ENCODE measurements around the gene RBM6. TPM values are rescaled to one million over a fixed set of nuclear protein-coding genes. Genes with fewer than 3 reads are reported as not detected.
"Not testable (repeated sequence)": the region's sequence is repeated elsewhere in the genome, so short reads cannot be mapped to it uniquely, and the experiment has no call there.

RBM6 gene
- total RNA-seq (2014; rRNA removed; shearing (Covaris generic)) = 41.7 and 68.2 TPM in 2 replicates

DNA sequence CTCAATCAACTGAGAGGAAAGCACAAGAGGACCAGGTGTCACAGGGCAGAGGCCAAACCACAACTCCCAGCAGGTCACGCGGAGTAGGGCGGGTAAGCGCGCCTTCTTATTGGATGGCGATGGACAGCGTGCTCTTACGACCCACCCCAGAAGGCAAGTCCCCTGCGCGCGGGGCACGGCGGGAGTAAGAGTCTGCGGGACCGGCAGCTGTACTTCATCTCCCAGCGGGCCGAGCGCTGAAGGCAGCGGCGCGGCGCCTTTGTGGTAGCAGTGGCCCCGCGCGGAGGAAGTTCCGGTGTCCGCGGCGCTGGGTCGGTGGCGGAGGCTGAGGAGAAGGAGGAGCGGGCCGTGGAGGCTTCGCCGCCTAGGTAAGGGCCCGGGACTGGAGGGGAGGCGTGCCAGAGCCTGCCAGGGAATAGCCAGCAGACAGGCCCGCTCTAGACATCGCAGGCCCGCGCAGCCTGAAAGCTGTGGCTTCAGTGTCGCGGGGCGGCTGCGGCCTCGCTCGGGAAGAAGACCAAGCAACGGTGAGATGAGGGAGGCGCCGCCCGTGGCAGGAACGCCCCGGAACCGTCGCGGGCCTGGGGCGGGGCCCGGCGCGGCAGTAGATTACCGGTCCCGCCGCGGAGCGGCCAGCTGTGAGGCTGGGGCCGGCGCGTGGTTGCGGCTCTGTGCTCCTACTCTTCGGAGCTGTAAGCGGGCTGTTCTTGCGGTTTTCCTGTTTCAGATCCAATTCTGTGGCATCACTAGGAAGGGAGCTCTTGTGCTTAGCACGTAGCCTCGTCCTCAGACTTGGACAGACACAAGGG lies at the start of gene RBM6:
TSS of gene RBM6 (plus strand) at position 293 of the 809 bp plus-strand sequence. CDS start 22,492 bp downstream, outside the sequence.
- peak; percentile 97 for DNase-seq (ENCODE audit: low read depth)

GRCh38 chr3:49895791-49896190 lies 44.2 kb upstream of the RBM6 start:
- DNase-seq (ENCODE audit: low read depth) = no peak

DNA sequence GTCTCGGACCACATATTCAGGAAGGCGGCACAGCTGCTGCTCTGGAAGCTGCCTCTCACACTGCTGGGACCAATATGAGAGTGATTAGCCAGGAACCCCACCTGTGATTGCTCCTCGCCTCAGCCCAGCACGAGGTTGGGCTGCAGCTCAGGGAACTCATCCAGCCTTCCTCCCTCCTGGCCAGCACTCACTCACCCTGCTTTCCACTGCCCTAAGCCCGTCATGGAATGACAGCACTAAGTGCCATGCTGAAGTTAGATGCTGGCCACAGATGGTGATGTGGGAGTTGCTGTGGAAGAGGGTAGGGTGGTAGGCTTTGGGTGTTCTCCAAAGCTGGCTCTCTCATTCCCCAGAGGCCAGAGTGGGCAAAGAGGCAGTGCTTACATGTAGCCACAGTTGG lies 43.6 kb upstream of the RBM6 start:
- no peak for DNase-seq (ENCODE audit: low read depth)

DNA sequence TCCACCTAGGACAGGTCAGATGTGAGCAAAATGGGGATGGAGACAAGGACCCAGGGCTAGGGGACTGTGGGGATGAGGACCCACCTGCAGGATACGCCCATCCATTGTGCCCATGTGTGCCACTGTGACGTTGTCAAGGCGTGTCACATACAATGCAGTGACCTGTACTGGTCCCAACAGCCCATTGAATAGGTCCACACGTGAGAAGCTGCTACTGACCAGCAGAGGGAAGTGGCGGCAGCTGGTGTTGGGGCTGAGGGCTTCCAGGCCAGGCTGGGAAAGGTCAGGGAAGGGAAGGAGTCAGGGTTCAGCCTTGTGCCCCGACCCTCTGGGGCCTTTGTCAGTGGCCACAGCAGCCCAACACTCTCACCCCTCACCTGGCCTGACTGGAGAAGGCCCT lies 41.0 kb upstream of the RBM6 start:
- no peak for DNase-seq (ENCODE audit: low read depth)

GRCh38 chr3:49899815-49900214 lies 40.1 kb upstream of the RBM6 start:
- DNase-seq (ENCODE audit: low read depth) = no peak

- DNase-seq (ENCODE audit: low read depth) = peak; percentile 81
Observed at GRCh38 chr3:49900491-49901153, 39.3 kb upstream of the RBM6 start.

DNA sequence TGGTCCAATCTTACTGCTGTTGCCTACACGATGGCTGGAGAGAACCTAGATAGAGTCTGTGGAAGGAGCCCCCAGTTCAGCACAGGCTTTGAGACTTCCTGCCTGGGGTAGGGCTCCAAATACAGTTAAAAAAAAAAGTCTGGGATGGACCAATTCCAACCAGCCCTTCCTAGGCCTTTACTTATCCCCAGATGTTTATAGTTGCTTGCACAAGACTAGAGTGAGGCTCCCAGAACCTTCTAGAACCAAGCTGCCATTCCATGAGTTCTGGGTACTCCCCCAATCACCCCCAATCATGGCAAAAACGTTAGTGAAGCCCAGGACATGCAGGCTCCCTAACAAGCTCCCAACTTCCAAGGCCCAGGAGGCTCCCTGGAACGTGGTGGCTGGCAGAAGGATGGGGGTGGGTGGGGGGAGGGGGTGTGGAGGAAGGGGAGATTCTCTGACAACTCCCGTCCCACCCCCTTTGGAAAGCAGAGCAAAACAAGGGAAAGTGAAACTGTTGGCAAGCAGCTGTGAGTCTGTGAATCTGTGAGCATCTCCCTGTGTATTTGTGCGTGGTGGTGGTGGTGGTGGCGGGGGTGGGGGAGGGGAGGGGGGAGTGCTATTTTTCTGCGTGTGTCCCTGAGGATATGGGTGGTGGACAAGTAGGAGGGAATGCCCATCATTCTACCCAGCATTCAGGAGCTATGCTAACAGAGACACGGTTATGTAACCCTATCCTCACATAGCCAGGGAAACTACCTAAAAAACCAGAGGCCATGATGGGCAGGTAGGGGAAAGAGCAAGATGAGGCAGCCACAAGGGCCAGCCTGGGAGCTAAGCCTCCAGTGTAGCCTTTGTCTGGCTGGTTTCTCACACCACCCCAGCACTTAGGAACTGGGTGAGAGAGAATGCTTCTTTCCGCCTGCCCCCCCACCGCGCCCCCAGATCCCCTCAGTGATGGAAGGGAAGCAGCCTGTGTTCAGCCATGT lies 38.3 kb upstream of the RBM6 start:
- no peak for DNase-seq (ENCODE audit: low read depth)

DNA sequence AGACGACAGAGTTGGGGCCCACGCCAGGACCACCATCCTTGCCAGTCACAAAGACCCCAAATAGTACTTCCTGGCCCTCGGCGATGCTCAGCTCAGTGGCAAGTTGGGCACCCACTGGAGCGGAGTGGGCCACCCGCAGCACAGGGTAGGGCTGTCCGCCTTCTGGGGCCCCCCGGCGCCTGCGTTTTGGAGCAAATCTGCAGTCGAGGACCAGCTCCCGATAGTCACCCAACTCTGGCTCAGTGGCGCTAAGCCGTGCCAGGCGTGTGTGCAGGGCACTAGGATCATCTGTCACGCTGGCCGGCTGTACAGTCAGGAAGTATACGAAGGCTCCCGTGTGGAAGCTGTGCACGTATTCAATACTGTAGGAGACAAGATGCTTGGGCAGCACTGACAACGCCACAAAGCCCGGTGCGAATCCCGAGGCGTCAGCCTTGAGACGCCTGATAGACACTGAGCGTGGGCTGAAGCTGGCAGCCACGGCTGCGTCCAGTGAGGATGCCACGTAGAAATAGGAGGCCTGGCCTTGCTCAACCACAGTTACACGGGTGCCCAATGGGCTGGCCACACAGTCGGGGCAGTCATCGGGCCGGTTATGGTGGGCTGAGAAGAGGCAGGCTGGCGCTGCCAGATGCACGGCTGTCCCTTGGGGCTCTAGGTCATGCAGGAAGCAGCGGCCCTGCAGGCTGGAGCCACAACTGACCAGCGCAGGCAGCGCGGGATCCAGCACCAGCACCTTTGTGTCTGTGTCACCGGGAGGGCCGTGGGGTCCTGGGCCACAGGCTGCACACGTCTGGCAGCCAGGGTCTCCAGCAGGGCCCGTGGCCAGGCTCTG lies 37.2 kb upstream of the RBM6 start:
- no peak for DNase-seq (ENCODE audit: low read depth)

GRCh38 chr3:49903451-49904424 lies 36.2 kb upstream of the RBM6 start, which contains the start of gene MST1R:
Gene MST1R (minus strand): TSS chr3:49903873. CDS start chr3:49903609, 264 bp downstream.
- no peak for DNase-seq (ENCODE audit: low read depth)

DNA sequence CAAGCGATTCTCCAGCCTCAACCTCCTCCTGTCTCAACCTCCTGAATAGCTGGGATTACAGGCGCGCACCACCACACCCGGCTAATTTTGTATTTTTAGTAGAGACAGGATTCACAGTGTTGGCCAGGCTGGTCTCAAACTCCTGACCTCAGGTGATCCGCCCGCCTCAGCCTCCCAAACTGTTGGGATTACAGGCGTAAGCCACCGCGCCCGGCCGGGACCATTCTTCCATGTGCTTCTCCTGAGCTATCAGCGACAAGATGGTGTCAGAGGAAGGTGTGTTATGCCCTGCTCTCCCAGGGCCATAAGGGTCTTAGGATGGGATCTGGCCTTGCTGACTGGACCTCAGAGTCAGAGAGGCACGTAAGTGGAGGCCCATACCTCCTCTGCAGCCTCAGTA lies 35.5 kb upstream of the RBM6 start:
- DNase-seq (ENCODE audit: low read depth) = not testable (repeated sequence)

GRCh38 chr3:49906073-49906743 lies 33.7 kb upstream of the RBM6 start:
- DNase-seq (ENCODE audit: low read depth) = peak; percentile 53

DNA sequence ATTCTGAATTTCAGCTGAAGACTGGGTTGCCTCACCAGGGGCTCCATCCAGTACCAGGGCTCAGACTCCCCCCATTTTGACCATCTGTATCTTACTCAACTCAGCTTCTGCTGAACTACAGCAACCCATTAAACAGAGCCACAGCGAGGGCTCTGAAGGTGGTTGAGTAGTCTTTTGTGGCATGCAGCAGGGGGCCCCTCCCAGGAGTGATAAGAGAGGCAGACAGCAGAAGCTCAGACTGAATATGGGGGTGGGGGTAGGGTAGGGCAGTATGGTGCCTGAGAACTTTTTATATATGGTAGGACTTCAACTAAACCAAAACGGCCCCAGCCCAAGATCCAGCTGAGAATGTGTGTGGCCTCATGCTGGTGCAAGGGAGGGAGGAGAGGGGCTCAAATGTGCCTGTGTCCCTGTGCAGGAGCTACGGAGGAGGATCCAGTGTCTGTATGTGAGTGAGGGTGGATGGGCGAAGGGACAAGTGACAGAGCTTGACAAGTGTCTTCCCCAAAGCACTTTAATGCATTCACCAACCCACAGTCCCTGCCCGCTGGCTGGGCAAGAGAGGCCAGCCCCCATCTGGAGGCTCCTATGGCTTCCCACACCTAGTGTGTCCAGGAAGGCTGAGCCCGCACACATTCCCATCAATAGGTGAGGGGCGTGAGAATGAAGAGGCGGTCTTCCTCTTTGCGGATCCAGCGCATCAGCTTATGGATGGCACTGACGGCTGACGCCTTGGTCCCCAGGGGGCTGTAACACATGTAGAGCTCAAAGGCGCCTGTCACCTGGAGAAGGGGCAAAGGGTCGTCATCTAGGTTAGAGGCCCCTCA lies 31.4 kb upstream of the RBM6 start:
- DNase-seq (ENCODE audit: low read depth) = no peak

- no peak for DNase-seq (ENCODE audit: low read depth)
Observed at GRCh38 chr3:49910409-49911123, 29.4 kb upstream of the RBM6 start.

DNA sequence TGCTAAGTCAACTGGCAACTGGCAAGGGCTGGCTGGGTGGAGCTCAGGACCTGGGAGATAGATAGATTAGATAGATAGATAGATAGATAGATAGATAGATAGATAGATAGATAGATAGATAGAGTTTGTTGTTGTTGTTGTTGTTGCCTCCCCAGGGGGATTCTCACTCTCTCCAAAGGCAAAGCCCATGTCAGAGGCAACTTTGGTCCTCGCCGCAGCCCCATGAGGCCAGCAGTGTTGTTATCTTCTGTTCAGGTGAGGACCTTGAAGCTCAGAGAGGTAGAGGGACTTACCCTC lies 28.9 kb upstream of the RBM6 start:
- DNase-seq (ENCODE audit: low read depth) = no peak

DNA sequence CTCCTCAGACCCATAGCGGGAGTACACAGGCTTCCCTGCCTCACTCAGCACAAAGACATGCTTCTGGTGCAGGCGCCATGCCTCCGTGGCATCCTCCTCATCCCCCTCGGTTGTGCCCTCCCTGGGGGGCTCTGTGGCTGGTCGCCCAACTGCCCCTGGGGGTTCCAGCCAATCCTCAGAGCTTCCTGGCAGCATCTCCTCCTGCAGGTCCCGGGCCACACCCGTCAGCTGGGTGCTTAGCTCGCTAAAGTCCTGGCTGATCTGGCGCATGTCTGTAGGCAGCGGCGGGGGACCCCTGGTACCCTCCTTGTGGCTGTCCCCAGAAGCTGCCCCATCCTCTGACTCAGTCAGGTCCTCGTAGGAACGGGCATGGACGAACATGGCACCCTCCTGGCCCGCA lies 28.3 kb upstream of the RBM6 start:
- no peak for DNase-seq (ENCODE audit: low read depth)

GRCh38 chr3:49912881-49913281 lies 27.1 kb upstream of the RBM6 start:
- no peak for DNase-seq (ENCODE audit: low read depth)

GRCh38 chr3:49914906-49915305 lies 25.0 kb upstream of the RBM6 start:
- no peak for DNase-seq (ENCODE audit: low read depth)

- DNase-seq (ENCODE audit: low read depth) = no peak
Observed at GRCh38 chr3:49916686-49917085, 23.3 kb upstream of the RBM6 start.
